NCI-H2196 (cell line): ENCODE measurements around the gene FAM228A.
"Not testable (repeated sequence)": the region's sequence is repeated elsewhere in the genome, so short reads cannot be mapped to it uniquely, and the experiment has no call there.

Source experiments
- DNase-seq: peaks from one replicate; lab custom pipeline; 2025; ENCODE audit not compliant: unreplicated experiment; lab: John Stamatoyannopoulos, UW

Gene FAM228A

DNA sequence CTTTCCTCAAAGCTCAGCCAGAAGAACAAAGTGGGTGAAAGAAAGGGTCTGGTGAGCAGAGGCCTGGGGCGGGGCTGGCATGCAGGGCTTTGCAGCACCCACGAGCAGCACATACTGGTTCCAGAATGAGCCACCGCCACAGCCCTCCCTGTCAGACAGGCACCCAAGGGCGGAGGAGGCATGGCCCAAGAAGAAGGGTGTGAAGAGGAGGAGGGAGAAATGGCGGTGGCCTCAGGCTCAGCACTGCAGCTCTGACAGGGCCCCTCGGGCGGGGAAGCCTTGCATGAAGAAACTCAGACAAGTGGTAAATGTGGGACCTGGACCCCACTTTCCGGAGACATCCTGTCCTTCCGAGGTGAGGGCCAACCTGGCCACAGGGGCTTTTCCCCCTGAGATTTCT, 15.7 kb downstream of the FAM228A start:
- DNase-seq: no peak

DNA sequence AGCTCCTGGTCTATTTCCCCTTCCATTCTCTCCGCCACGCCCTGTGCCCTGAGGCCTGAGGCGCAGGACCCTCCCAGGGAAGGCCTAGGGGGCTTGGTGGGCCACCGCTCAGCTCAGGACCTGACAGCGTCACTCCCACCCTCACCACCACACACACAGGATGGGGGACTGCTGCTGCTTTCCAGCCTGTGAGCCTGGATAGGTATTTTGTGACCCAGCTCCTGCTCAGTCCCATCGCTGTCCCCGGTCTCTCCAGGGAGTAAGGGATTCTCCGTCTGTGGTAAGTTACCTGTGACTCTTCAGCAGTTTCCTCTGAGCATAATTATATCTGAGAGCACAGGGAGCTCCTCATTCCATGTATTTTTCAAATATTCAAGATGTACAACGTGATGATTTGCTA, 16.3 kb downstream of the FAM228A start:
- no peak for DNase-seq

DNA sequence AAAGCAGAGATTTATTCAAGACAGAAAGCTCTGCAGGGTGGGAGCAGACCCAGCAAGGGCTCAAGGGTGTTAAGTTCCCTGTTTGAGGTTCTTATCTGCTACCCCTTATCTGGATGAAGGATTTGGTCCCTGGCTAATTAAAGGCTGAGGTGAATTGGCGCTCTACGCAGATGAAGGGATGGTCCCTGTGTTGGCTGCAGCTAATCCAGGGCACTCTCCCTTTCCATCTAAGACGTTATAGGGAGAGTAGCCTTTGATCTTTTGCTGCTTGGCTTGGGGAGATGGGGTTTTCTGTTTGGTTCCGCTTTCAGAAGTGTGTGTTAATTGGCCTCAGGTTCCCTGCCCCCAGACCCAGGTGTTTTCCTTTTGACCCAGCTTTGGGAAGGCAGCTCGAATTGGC, 17.0 kb downstream of the FAM228A start:
- DNase-seq: no peak

DNA sequence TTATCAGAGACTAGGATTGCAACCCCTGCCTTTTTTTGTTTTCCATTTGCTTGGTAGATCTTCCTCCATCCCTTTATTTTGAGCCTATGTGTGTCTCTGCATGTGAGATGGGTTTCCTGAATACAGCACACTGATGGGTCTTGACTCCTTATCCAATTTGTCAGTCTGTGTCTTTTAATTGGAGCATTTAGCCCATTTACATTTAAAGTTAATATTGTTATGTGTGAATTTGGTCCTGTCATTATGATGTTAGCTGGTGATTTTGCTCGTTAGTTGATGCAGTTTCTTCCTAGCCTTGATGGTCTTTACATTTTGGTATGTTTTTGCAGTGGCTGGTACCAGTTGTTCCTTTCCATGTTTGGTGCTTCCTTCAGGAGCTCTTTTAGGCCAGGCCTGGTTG, 22.4 kb downstream of the FAM228A start:
- not testable (repeated sequence) for DNase-seq

DNA sequence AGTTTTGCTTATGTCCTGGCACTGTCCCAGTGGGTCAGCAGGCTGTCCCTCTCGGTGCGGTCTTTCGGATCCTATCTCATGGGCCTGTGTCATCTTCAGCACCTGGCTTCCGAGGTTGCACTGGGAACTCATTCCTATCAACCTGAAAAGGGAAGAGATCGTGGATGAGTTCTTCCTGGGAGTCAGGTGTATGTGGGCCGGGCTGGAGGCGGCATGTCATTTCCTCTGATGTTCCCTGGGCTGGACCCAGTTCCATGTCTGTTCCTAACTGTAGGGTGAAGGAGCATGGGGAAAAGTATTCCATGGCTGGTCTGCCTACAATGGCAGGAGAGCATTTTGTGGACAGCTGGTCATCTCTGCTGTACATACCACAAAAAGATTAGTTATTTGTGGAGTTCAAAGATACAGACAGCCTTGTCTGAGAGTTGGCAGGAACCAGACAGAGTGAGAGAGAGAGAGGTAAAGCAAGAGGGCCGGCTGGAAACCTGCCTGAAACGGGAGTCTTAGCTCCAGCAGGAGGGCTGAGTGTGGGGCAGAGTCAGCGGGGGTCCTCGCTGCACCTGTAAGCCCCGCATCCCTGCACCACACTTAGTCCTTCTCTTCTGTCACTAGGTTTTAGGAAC, 25.2 kb downstream of the FAM228A start:
- DNase-seq: no peak

DNA sequence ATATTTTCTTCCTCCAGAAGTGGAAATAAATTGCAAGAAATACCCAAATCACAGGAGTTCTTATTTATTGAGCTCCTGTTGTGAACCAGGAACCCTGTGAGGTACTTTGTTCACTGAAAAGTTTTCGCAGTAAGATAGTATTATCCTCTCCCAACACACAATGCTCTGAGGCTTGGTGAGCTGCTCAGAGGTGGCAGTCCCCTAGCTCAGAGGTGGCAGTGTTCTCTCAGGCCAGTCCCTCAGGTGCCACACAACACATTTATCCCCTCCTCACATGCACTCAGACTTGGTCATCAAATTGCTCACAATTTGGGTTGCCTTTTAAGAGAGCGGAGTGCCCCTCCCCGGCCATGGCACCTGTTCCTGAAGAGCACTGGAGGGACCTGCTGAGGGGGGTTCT, 25.9 kb downstream of the FAM228A start:
- no peak for DNase-seq

DNA sequence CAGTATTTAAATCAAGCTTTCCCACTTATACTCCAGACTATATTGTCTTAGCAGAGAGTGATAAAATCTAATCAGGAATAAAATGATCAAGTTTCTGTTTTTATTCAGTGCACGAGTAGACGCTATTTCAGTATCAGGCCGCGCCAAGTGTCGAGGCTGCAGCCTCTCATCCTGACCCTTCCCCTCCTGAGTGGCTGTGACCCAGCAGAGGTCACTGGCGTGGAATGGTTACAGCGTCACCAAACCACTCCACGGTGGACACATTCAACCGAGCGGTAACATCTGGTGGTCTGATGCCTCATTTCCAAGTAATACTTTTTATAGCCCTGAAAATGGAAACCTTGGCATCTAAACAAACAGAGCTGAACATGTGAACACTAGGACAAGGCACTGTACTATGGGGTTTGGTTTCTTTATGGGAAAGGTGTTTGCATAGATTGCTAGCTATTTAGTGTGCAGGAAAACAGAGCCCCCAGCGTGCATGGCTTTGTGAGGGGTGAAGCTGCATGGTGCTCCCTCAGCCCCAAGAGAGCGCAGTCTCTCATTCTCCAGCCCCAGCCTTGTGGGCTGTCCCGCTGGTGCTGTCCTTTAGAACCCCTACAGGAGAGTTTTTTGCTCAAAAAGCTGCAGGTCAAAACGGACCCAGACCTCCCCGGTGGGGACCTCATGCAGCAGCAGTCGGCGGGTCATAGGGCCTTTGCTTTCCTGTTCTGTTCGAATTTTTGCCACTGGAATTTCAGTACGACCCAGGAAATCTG, 28.4 kb downstream of the FAM228A start:
- no peak for DNase-seq

DNA sequence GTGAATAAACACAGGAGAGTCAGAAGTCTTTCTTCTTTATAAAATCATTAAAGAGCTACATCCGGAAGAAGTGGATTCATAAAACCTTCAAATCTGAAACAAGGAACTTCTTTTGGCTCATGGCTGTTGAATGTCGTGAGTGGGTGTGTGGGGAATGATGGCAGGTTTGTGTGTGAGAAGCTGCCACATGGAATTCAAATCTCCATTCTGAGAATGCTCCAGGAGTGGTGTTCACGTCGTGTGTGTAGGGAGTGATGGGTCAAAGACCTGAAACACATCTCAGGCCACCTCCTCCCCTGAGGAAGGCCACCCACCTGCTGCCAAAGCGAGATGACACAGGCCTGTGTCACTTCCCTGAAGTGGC, 28.9 kb downstream of the FAM228A start:
- DNase-seq: no peak

DNA sequence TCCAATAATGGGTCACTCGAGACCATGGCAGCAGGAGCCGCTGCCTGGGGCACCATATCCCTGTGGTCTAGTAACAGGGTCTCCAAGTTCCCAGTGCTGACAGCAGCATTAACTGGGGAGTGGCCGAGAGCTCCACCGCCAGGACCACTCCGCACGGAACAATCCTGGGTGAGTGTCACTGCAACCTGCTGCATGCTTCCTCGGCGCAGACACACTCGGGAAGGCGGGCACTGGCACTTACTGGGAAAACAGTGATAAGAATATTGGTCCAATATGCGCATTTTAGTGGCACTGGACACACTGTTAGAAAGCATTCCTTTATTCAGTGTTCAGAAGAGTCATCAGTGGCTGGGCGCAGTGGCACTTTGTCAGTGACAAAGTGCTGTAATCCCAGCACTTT, 29.7 kb downstream of the FAM228A start:
- no peak for DNase-seq

DNA sequence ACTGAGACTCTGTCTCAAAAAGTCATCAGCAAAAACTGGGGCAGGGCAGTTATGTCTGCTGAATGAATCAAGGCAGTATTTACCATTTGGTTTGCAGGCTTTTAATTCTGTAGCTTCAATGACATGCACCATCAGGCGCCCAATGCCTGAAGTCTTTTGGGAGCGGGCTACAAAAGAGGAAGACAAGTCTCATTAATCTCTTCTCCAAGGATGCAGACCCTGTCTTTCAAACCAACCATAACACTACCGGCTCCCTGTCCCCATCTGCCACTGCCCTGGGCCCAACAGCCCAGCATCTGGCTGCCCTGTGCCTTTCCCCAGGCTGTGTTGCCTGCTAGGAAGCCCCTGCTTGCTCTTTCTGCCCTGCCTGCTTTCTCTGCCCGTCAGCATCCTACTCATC, 30.3 kb downstream of the FAM228A start:
- no peak for DNase-seq

DNA sequence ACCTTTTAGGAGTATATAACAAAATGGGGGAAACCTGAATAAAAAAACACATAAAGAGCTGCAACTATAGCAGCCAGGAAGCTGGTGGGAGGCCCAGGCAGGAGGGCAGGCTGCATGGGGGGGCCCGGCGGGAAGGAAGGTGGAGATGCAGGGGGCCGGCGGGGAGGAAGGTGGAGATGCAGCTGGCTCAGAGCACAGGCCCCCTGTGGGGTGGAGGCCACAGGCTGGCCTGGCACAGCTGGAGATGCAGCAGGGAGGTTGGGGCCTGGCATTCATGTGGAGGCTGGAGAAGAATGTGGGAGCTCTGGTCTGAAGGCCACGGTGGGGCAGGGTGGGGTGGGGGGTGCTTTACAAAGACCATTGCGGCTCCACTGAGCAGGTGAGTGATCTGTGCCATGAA, 31.4 kb downstream of the FAM228A start:
- no peak for DNase-seq

DNA sequence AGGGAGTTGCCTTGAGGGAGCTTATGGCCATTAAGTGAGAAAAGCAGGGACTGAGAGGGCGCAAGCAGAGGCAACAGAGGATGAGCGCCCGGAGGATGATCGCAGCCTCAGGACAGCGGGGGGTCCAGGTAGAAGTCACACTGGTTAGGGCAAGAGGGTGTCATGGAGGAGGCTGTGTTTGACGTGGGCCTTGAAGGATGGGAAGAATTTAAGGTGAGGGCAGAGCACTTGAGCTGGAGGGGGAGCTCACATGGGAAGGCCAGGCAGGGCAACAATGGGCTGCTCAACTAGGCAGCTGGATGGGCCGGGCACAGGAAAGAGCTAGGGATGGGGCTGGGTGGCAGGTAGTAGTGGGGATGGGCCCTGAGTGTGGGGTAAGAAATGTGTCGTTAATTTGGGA, 31.9 kb downstream of the FAM228A start:
- no peak for DNase-seq

DNA sequence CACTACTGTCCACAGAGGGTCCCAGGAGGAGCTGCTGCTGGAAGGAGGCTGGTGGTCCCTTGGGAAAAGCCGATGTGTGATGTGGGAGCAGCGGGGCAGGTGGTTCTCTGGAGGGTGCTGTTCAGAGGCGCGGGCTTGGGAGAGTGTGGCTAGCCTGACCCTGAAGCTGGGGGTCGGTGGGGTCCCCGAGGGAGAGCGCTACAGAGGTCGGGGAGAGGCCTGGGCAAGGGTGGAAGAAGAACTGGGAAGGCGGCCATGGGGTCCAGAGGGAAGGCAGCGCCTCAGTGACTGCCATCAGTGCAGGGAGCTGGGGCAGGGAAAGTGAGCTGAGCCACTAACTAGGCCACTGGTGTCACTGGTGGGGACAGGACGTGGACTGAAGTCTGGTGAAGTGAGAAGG, 32.5 kb downstream of the FAM228A start:
- DNase-seq: no peak

DNA sequence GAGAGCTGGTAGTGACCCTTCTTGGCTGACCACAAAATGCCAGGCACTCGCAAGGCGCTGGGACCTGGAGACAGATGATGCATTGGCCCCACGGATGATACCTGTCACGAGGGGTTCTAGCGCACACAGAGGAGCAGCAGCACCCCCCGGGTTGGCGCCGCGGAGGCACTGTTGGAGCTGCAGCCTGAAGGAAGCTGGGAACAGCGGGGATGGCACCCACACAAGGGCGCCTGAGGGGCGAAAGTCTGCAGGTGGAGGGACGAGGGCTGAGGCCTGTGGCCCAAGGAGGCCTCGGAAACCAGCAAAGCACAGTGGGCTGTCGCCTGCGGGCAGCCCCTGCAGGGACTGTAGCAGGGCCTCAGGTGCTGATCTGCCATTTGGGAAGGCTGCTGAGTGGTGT, 33.6 kb downstream of the FAM228A start:
- no peak for DNase-seq

DNA sequence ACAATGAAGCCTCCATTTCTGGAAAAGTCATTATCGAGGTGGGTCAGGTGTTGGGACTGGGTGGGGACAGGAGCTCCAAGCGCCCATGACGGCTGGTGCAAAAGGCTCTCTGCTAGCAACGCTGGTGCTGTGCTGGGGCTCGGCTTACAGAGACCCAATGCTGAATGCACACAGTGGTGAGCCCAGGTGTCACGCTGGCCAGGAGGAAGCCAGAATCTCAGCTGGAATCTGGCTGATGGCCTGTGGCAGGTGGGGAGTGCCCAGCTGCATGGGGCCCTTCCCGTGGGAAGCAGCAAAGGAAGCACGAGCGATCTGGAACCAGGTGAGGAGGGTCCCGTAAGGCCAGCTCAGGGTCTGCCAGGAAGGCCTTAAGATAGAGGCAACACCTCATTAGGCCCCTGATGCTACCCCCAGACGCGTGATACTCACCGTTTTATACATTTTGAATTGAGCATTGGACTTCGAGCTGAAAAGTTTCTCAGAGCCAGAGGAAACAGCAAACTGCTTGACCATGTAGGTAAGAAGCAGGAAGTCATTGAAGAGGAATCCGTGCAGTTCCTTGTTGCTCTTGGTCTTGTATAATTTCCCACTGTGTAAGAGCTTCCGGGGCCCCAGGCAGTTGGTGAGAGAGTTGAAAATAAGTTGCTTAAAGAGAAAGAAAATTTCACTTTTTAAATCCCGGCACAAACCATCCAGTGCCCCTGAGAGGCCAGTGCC, 34.7 kb downstream of the FAM228A start:
- no peak for DNase-seq

DNA sequence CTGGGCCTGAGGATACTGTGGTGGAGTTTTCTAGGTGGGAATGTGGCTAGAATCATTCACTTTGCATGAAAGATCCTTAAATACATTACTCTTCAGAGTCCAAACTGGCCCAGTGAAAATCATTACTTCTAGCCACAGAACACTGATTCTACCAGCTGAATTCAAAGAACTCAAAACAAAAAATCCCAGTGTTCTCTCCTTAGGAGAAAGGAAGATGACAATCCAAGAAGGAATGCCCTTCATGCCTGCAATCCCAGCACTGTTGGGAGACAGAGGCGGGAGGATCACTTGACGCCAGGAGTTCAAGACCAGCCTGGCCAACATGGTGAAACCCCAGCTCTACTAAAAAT, 35.2 kb downstream of the FAM228A start:
- no peak for DNase-seq

DNA sequence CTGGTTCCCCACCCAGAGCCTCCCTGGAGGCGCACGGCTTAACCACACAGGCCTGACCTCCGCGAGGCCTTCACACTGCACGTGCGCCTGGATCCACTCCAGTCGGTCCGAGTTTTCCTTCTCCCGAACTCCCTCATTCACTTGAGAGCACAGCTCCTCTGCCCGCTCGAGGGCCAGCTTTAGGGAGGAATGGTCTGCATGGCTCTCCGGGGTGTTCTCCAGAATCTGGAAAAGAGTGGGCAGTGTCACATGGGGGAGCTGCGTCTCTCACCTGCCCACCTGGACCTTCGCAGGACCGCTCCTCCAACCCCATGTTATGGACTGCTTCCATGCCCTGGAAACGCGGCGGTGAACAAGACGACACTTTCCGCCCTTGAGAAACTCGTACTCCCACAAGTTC, 35.9 kb downstream of the FAM228A start:
- DNase-seq: no peak

DNA sequence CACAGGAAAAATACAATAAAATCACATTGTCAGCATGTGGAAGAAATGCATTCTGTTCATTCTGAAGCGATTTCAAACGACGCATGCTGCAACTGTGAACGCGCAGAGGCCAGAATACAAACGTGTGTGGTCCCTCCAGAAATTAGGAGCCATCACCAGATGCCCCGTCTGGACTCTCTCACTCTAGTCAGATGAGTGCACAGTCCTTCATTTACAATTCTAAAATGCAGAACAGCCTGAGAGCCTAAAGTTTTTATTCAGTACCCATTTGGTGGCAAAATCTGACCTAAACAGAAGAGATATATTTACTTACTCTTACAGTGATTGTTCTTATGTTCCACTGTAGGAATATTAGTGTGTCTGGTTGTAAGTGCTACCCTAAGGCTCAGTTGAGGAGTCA, 36.6 kb downstream of the FAM228A start:
- no peak for DNase-seq

DNA sequence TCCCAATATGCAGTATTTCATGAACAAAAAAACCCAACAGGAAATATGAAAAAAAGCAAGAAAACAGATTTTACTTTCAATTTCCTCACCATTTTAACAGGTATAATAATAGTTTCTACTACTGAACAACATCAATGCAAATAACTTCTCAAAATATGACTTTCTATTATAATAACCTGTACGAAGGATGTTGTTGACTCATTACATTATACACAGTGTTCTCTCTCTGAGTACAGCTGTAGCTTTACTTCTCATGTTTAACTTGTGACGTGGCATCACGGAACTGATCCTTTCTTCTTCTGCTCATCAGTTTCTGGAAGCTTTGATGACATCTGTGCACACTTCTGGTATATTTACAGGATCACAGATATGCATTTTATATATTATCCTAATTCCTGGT, 40.0 kb downstream of the FAM228A start:
- no peak for DNase-seq

DNA sequence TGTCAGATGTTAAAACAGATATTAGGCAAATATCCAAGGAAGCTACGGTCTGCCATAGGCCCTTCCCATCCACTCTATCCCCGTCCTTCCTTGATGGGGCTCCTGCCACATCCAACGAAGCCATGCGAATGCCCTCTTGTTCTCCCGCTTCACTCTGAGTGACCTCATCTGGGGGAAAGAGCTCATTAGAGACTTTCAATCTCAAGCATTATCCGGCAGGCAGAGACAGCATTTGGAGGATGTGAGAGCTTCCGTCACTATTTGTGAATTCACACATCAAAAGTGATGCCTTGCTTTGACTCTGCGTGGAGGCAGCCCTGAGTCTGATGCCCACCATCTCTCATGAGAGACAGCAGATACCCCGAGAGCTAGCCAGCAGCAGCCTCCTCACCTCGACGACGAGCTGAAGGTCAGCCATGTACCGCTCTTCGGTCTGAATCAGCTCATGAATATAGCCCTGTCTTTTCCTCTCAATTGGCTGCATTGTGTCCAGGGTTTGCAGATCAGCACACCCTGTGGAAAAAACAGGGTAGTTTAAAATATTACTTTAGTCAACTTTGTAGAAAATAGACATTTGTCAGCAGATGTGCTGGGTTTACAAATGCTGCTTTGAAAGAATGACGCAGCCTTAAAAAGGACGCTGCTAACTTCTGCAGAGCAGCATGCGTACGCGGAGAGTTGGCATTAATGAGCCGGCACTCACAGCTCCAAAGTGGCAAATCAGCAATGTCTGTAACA, 45.9 kb downstream of the FAM228A start:
- no peak for DNase-seq

DNA sequence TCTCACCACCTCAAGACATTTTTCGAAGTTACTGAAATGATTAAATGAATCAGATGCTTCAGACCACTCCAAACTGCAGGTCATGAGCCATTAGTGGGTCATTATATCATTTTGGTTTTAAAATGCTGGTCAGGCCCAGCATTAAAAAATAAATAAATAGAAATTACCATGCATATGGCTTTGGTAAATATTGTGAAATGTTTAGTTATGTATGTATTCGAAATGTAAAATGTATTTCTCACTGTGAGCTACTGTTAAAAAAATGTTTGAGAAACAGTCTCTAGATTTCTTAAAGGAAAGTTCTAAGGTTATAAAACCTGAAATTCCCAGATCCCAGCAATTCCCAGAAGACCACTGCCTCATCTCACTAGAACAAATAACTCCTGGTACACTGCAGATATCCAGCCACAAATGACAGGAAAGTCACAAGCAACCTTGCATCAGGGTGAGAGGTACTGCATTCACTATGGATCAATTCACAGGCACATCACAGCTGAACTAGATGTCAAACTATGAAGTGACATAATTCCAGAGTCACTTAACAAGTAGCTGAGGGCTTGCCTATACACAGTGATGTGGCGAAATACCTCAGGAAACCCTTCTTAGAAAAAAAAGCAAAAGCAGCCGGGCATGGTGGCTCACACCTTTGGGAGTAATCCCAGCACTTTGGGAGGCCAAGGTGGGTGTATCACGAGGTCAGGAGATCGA, 46.6 kb downstream of the FAM228A start:
- no peak for DNase-seq
